Stimulated activated CD4-positive, alpha-beta T cell treated with anti-CD3 and anti-CD28 coated beads, TNF-alpha, amount 100 ng/mL, for 48 hours (primary cell): ENCODE data around the gene MISP3.

Experiments
- DNase-seq, 3 donors: peaks; one replicate each; pipeline ENCODE4 v3.0.0-alpha.2; 2020; ENCODE audit warnings: low read depth in 3 of 3

Gene MISP3

GRCh38 chr19:14080887-14081796, 8.6 kb downstream of the MISP3 start:
- DNase-seq = peak; percentile 96 to 99 (median 98)

GRCh38 chr19:14081797-14082674, 9.4 kb downstream of the MISP3 start:
- DNase-seq = no peak

DNA sequence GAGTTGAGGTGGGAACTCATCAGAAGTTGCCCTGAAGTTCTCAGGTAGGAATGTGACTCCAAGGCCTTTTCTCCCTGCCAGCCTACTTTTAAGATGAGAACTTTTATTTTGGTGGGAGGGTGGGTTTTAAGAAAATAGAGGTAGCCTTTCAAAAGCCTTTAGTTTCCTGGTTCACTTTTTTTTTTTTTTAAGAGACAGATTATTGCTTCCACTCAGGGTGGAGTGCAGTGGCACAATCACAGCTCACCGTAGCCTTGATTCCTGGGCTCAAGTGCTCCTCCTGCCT, 10.0 kb downstream of the MISP3 start:
- no peak for DNase-seq

DNA sequence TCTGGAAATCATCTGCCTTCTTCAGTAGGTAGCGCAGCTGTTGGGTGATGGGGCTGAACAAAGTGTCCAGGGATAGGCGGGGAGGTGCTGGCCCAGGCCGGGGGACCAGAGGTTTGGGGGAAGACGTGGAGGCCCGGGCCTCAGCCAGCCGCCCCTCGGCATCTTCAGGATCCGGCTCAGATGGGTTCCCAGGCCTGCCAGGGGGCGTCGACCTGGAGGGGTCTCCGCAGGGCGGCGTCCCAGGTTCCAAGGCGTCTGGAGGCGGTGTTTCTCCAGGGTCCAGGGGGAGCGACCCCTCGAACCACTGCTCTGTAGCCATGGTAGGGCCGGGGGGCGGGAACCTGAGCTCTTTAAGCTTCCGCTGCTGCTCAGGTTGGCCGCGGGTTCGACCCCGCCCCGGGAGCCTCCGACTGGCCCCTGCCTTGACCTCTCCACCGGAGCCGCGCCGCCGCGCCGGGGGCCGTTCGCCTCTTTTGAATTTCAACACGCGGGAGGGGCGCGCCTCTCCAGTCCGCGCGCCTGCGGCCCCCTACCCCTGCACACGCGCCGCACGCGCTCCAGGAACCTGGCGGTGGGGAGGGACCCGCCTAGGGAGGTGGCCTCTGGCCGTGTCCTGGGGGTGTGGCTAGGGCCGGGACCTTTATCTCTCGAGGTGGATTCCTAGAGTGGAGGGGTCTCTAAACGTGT, 12.9 kb downstream of the MISP3 start, which contains the start of gene C19orf67:
TSS of gene C19orf67 (minus strand) at position 475 of the 687 bp plus-strand sequence. CDS start at position 319, 156 bp downstream.
- DNase-seq = no peak

DNA sequence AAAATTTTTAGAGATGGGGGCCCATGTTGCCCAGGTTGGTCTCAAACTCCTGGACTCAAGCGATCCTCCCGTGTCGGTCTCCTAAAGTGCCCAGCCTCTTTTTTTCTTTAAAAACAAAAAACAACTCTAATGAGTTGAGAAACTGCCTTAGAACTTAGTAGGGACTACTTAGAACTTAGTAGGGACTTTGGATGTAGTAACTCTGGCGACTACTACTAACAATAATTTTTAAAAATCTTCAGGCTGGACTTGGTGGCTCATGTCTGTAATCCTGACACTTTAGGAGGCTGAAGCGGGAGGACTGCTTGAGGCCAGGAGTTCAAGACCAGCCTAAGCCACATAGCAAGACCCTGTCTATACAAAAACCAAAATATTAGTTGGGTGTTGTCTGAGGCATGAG, 13.5 kb downstream of the MISP3 start:
- no peak for DNase-seq

- no peak for DNase-seq
Observed at GRCh38 chr19:14088634-14089411, 16.2 kb downstream of the MISP3 start.

DNA sequence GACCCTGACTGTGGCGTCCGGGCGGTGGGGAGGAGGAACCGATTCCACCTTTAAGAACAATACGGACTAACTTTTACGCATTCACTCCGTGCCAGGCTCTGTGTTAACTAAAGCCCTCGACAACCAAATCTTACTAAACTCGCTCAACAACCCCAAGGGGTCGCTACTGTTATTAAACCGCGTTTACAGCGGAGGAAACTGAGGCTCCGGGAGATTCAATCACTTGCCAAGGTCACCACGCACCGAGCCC, 16.8 kb downstream of the MISP3 start:
- DNase-seq = peak in 1 of 3 donors; percentile 21

GRCh38 chr19:14089662-14090508, 17.3 kb downstream of the MISP3 start:
- peak in 1 of 3 donors; percentile 35 for DNase-seq

DNA sequence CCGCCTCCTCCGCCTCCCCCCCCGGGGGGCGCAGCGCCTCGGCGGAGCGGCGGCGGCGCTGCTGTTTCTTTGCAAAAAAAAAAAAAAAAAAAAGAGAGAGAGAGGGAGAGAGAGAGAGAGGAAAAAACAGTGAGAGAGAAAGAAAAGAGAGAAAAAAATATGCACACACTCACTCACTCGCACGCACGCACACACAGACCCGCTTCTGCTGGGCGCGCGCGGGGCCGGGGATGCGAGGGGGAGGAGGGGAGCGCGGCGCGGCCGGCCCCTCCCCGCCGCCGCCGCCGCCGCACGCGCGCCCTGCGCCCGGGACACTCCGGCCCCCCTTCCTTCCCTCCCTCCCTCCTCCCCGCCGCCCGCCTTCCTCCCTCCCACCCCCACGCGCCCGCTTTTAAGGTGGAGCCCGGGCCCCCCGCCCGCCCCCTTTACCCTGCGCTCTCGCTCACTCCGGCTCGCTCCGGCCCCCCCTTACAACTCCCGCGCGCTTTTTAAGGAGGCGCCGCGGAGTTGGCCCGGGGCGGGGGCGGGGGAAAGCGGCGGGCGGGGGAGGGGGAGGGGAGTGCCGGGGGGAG, 18.0 kb downstream of the MISP3 start, which contains the start of gene SAMD1:
TSS of gene SAMD1 (minus strand) at position 243 of the 572 bp plus-strand sequence.
- peak; percentile 66 to 84 (median 68) for DNase-seq

DNA sequence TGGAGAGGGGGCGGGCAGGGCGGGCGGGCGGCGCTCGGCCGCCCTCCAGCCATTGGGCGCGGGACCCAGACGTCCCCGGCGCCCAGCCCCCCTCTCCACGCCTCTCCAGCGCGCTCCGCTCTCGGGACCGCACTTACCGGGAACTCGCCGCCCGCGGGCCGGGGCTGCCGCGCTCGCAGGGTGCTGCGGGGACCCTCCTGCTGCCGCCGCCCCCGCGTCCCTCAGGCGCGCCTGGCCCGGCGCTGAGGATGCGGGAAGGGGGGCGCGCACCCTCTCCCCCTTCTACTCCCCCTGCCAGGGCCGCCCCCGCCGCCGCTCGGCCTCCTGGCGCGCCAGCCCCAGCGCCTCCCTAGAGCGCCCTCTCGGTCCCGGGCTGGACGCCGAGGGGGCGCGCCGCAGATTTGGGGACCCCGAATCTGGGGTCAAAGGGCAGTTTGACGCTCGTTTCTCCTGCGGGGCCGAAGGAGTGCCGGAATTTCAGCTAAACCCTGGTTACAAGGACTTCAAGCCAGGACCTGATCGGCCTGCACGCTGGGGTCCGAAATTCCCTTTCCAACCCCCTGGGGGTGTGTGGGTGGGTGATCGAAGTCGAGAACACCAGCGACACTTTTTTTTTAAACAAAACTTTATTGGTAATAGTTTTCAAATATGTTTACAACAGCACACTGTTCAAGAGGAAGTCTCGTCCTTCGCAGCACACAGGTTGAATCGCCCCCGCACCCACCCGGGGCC, 18.7 kb downstream of the MISP3 start:
- peak; percentile 48 to 78 (median 53) for DNase-seq

GRCh38 chr19:14091813-14092462, 19.4 kb downstream of the MISP3 start:
- DNase-seq = no peak

- no peak for DNase-seq
Observed at GRCh38 chr19:14093117-14093823, 20.7 kb downstream of the MISP3 start.

- no peak for DNase-seq
Observed at GRCh38 chr19:14094854-14095253, 22.3 kb downstream of the MISP3 start.

GRCh38 chr19:14096272-14096992, 23.8 kb downstream of the MISP3 start:
- DNase-seq = no peak

- no peak for DNase-seq
Observed at GRCh38 chr19:14097532-14098151, 25.1 kb downstream of the MISP3 start.

DNA sequence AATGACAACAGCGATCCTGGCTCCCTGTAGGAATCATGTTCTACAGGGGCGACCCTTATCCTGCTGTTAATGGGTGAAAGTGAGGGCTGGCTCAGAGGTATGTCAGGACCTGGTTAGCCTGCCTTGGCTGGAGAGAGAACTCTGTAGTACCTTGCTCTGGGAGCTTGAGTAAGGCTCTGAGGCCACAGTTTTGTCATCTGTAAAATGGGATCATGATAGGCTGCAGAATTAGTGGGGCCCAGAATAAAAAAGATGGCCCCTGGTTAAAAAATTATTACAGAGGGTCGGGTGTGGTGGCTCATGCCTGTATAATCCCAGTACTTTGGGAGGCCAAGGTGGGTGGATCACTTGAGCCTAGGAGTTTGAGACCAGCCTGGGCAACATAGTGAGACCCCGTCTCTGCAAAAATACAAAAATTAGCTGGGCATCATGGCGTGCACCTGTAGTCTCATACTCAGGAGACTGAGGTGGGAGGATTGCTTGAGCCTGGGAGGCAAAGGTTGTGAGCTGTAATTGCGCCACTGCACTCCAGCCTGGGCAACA, 28.5 kb downstream of the MISP3 start:
- no peak for DNase-seq
